PC-3 (cell line): ENCODE data around the gene CCDC190.

ENCODE experiments used
- CTCF ChIP-seq: fragments of 300-600 bp; sonication (generic); conservative IDR thresholded peaks from 2 replicates; pipeline ENCODE4 v1.5.1; 2017; ENCODE audit warnings: antibody characterized with exemption, low read depth, mild to moderate bottlenecking, low read length
- EZH2 ChIP-seq: fragments of 300-600 bp; sonication (generic); IDR thresholded peaks from one replicate; pipeline ENCODE4 v1.6.1; 2017; ENCODE audit warnings: antibody characterized with exemption, mild to moderate bottlenecking, low read length; ENCODE audit not compliant: unreplicated experiment
- EZH2phosphoT487 ChIP-seq: fragments of 300-600 bp; sonication (generic); IDR thresholded peaks from 2 replicates; pipeline ENCODE4 v1.6.1; 2018; ENCODE audit warnings: mild to moderate bottlenecking, antibody characterized with exemption, low read length, borderline replicate concordance

- TF ChIP-seq EZH2 = no peak
- TF ChIP-seq CTCF = no peak
- TF ChIP-seq EZH2phosphoT487 = no peak
Observed at GRCh38 chr1:162885265-162885664, 24.3 kb upstream of the CCDC190 start.
